H54 (cell line): Measurements from ENCODE around the gene PSMD1.
A peak's percentile ranks its signal among the peaks of the same experiment; 100 is the strongest.

Experiments
- DNase-seq: peaks from one replicate; pipeline ENCODE4 v3.0.0; 2011; ENCODE audit warnings: low spot score, mixed read lengths; ENCODE audit not compliant: insufficient read length
- FAIRE-seq: peaks from 3 replicates; lab custom pipeline; 2011; peaks lifted over from hg19 to GRCh38; lab: Jason Lieb, UNC
- POLR2A ChIP-seq: IDR thresholded peaks from 2 replicates; pipeline ENCODE4 v1.6.1; 2011; ENCODE audit warnings: low read depth, mild to moderate bottlenecking, low read length

The PSMD1 gene

GRCh38 chr2:231028889-231029288 is 27.8 kb upstream of the PSMD1 start:
- no peak for TF ChIP-seq POLR2A
- DNase-seq = no peak
- no peak for FAIRE-seq

GRCh38 chr2:231029563-231029962 is 27.1 kb upstream of the PSMD1 start:
- FAIRE-seq (no peak), DNase-seq (no peak)
- no peak for TF ChIP-seq POLR2A

- FAIRE-seq (no peak), DNase-seq (no peak)
- no peak for TF ChIP-seq POLR2A
Measured at GRCh38 chr2:231030725-231031124, 25.9 kb upstream of the PSMD1 start.

- no peak for DNase-seq
- TF ChIP-seq POLR2A = no peak
- no peak for FAIRE-seq
Measured at GRCh38 chr2:231032575-231033140, 24.0 kb upstream of the PSMD1 start.

GRCh38 chr2:231033147-231034132 is 23.2 kb upstream of the PSMD1 start:
- TF ChIP-seq POLR2A = no peak
- no peak for FAIRE-seq
- no peak for DNase-seq

- DNase-seq (no peak), FAIRE-seq (no peak)
- no peak for TF ChIP-seq POLR2A
Measured at GRCh38 chr2:231034291-231034882, 22.3 kb upstream of the PSMD1 start.

- peak; percentile 55 for DNase-seq
- no peak for FAIRE-seq
Measured at GRCh38 chr2:231036131-231036530, 20.5 kb upstream of the PSMD1 start.

GRCh38 chr2:231036578-231037106 is 20.0 kb upstream of the PSMD1 start:
- TF ChIP-seq POLR2A = no peak
- DNase-seq (no peak), FAIRE-seq (no peak)

More at GRCh38 chr2:231036131-231036530, 20.5 kb upstream of the PSMD1 start:
- no peak for TF ChIP-seq POLR2A

- DNase-seq (peak; percentile 42), FAIRE-seq (no peak)
Measured at GRCh38 chr2:231037202-231037730, 19.4 kb upstream of the PSMD1 start, which contains the start of gene C2orf72. TSS of gene C2orf72 (plus strand) at chr2:231037523. CDS start at chr2:231037566, 43 bp downstream.

GRCh38 chr2:231037731-231038482 is 18.8 kb upstream of the PSMD1 start:
- DNase-seq (no peak), FAIRE-seq (no peak)
- no peak for TF ChIP-seq POLR2A

More at GRCh38 chr2:231037202-231037730, 19.4 kb upstream of the PSMD1 start, which contains the start of gene C2orf72:
- TF ChIP-seq POLR2A = peak; percentile 26; the same call in 1 of the 2 replicates

GRCh38 chr2:231038483-231039293 is 18.0 kb upstream of the PSMD1 start:
- FAIRE-seq = no peak
- TF ChIP-seq POLR2A = no peak
- no peak for DNase-seq

GRCh38 chr2:231039294-231039664 is 17.4 kb upstream of the PSMD1 start:
- no peak for DNase-seq
- TF ChIP-seq POLR2A = no peak
- no peak for FAIRE-seq
